NCI-H510A treated with DMSO at 0.1 percent for 48 hours (cell line): ENCODE measurements around the gene C14orf119.

Source experiments
- DNase-seq: peaks from one replicate; lab custom pipeline; 2025; lab: John Stamatoyannopoulos, UW

Gene C14orf119

GRCh38 chr14:23149745-23150144, 54.4 kb downstream of the C14orf119 start:
- DNase-seq = no peak
